IMR-90 (cell line): Measurements from ENCODE around the gene GALNT9. TPM values are rescaled to one million over a fixed set of nuclear protein-coding genes. Genes with fewer than 3 reads are reported as not detected.
A peak's percentile ranks its signal among the peaks of the same experiment; 100 is the strongest.

Experiments
- ATAC-seq: fragments of 200-7000 bp; cut with Tn5 transposase; 2 replicates; pipeline ENCODE4 v1.9.1; 2020; ENCODE audit warnings: low read depth, mild to moderate bottlenecking, moderate library complexity
- BruUV-seq: library from RNA; stranded (reverse); fragments of 400-500 nt; replicated peaks from 2 replicates; lab custom pipeline; 2021; lab: Mats Ljungman, UMichigan
- CTCF ChIA-PET: fragments of 300-600 bp; formaldehyde crosslinking; extraction: SDS; loops from one replicate; lab custom pipeline; 2021; ENCODE audit warnings: antibody characterized with exemption; lab: Yijun Ruan, JAX
- POLR2A ChIA-PET: fragments of 300-600 bp; sonication (Branson Sonifier 250); formaldehyde crosslinking; loops from one replicate; lab custom pipeline; 2022; ENCODE audit warnings: antibody characterized with exemption; ENCODE audit not compliant: unreplicated experiment; lab: Charles Lee
- DNase-seq: peaks from one replicate; pipeline ENCODE4 v3.0.0; 2013
- H2AFZ ChIP-seq: replicated peaks from 2 replicates; pipeline ENCODE3; 2013; ENCODE audit warnings: low read length, mild to moderate bottlenecking; ENCODE audit not compliant: poor library complexity
- H2AK5ac ChIP-seq: 2 replicates; pipeline ENCODE4 v1.6.1; 2013; ENCODE audit warnings: low read depth, low read length, inconsistent platforms
- H2AK9ac ChIP-seq: replicated peaks from 2 replicates; pipeline ENCODE3; 2013; ENCODE audit warnings: mild to moderate bottlenecking, low read depth, low read length, moderate library complexity; ENCODE audit not compliant: poor library complexity
- H2BK120ac ChIP-seq: 2 replicates; pipeline ENCODE4 v1.6.1; 2013; ENCODE audit warnings: low read depth, low read length, inconsistent platforms
- H2BK15ac ChIP-seq: 3 replicates; pipeline ENCODE4 v1.6.1; 2013; ENCODE audit warnings: low read depth, low read length, inconsistent platforms
- H2BK20ac ChIP-seq: 2 replicates; pipeline ENCODE4 v1.6.1; 2013; ENCODE audit warnings: low read depth, mild to moderate bottlenecking, inconsistent platforms, low read length, moderate library complexity
- H2BK5ac ChIP-seq: 2 replicates; pipeline ENCODE4 v1.6.1; 2013; ENCODE audit warnings: mild to moderate bottlenecking, low read depth, low read length, inconsistent platforms; ENCODE audit not compliant: poor library complexity, severe bottlenecking
- H3K14ac ChIP-seq: replicated peaks from 2 replicates; pipeline ENCODE4 v1.6.1; 2013; ENCODE audit warnings: low read depth, low read length, inconsistent platforms
- H3K18ac ChIP-seq: 2 replicates; pipeline ENCODE4 v1.6.1; 2013; ENCODE audit warnings: low read depth, low read length, control low read depth
- H3K23ac ChIP-seq: 2 replicates; pipeline ENCODE4 v1.6.1; 2013; ENCODE audit warnings: low read depth, low read length, inconsistent platforms
- H3K27ac ChIP-seq: 2 replicates; pipeline ENCODE4 v1.5.1; 2013; ENCODE audit warnings: mild to moderate bottlenecking, control low read depth, low read length; ENCODE audit not compliant: insufficient read depth
- H3K27me3 ChIP-seq: 2 replicates; pipeline ENCODE4 v1.6.1; 2013; ENCODE audit warnings: low read length; ENCODE audit not compliant: control insufficient read depth, insufficient read depth
- H3K36me3 ChIP-seq: 2 replicates; pipeline ENCODE4 v1.6.1; 2013; ENCODE audit warnings: low read length, mixed read lengths; ENCODE audit not compliant: control insufficient read depth, insufficient read depth
- H3K4ac ChIP-seq: 2 replicates; pipeline ENCODE4 v1.6.1; 2013; ENCODE audit warnings: low read depth, low read length, inconsistent platforms
- H3K4me1 ChIP-seq: 2 replicates; pipeline ENCODE4 v1.6.1; 2013; ENCODE audit warnings: low read length, mixed read lengths; ENCODE audit not compliant: control insufficient read depth, insufficient read depth
- H3K4me2 ChIP-seq: 2 replicates; pipeline ENCODE4 v1.6.1; 2013; ENCODE audit warnings: low read depth, mild to moderate bottlenecking, control low read depth, low read length, moderate library complexity
- H3K4me3 ChIP-seq: 2 replicates; pipeline ENCODE4 v1.5.1; 2013; ENCODE audit warnings: low read depth, mild to moderate bottlenecking, control low read depth, low read length, moderate library complexity; ENCODE audit not compliant: insufficient read depth
- H3K56ac ChIP-seq: 2 replicates; pipeline ENCODE4 v1.6.1; 2013; ENCODE audit warnings: low read length, inconsistent platforms; ENCODE audit not compliant: insufficient read depth; ENCODE audit errors: extremely low read depth
- H3K79me1 ChIP-seq, 2 experiments: 2 replicates each; pipeline ENCODE4 v1.6.1; 2013; ENCODE audit warnings: low read length in 2 of 2, inconsistent platforms in 1 of 2, low read depth in 1 of 2
- H3K9ac ChIP-seq: 2 replicates; pipeline ENCODE4 v1.6.1; 2013; ENCODE audit warnings: low read depth, low read length, control low read depth
- H3K9me1 ChIP-seq: 2 replicates; pipeline ENCODE4 v1.6.1; 2013; ENCODE audit warnings: low read length, inconsistent platforms; ENCODE audit not compliant: insufficient read depth
- H3K9me3 ChIP-seq: 2 replicates; pipeline ENCODE4 v1.6.1; 2013; ENCODE audit warnings: low read length; ENCODE audit not compliant: control insufficient read depth, insufficient read depth
- H4K20me1 ChIP-seq: 2 replicates; pipeline ENCODE4 v1.6.1; 2013; ENCODE audit warnings: low read length, inconsistent platforms; ENCODE audit not compliant: insufficient read depth
- H4K5ac ChIP-seq: 2 replicates; pipeline ENCODE4 v1.6.1; 2013; ENCODE audit warnings: mild to moderate bottlenecking, low read depth, low read length, control low read depth
- H4K8ac ChIP-seq, 2 experiments: 2 replicates each; pipeline ENCODE4 v1.6.1; 2013; ENCODE audit warnings: low read depth in 2 of 2, low read length in 2 of 2, control low read depth in 1 of 2, inconsistent platforms in 1 of 2
- H4K91ac ChIP-seq: 2 replicates; pipeline ENCODE4 v1.6.1; 2013; ENCODE audit warnings: low read depth, low read length, inconsistent platforms; ENCODE audit not compliant: insufficient read depth
- CTCF ChIP-seq: conservative IDR thresholded peaks from 2 replicates; pipeline ENCODE4 v1.5.1; 2012; ENCODE audit warnings: mild to moderate bottlenecking, low read depth, low read length, improper control_type of control experiment
- MXI1 ChIP-seq: IDR thresholded peaks from 2 replicates; pipeline ENCODE4 v1.6.1; 2012; ENCODE audit warnings: low read depth, mild to moderate bottlenecking, low read length, moderate library complexity, borderline replicate concordance
- POLR2A ChIP-seq: IDR thresholded peaks from 2 replicates; pipeline ENCODE4 v1.6.1; 2012; ENCODE audit warnings: mild to moderate bottlenecking, low read depth, low read length
- RAD21 ChIP-seq: IDR thresholded peaks from 2 replicates; pipeline ENCODE4 v1.6.1; 2012; ENCODE audit warnings: low read length, improper control_type of control experiment
- RFX5 ChIP-seq: IDR thresholded peaks from 2 replicates; pipeline ENCODE4 v1.8.0; 2012; ENCODE audit warnings: low read depth, mild to moderate bottlenecking, low read length, moderate library complexity
- WGBS, 2 experiments: methylation state at CpG; one replicate each; pipeline versions ENCODE4 v1.1.5 to v1.1.7; 2013; ENCODE audit warnings: missing lambda C conversion rate in 2 of 2; ENCODE audit not compliant: insufficient read length in 1 of 2; ENCODE audit errors: extremely low coverage in 2 of 2; 5-methylcytosine and 5-hydroxymethylcytosine counted together
- dilution Hi-C: fragments of 300-500 bp; cut with HindIII; formaldehyde crosslinking; loops from one replicate; pipeline ENCODE4 v1.14.3; 2018; ENCODE audit warnings: low sequenced_read_pairs; ENCODE audit not compliant: unreplicated experiment
- in situ Hi-C: fragments of 300-500 bp; cut with MboI; formaldehyde crosslinking; loops from 3 replicates; pipeline ENCODE4 v1.14.3; 2019; ENCODE audit warnings: low sequenced_read_pairs, inconsistent platforms, mixed read lengths
- intact Hi-C: fragments of 100-400 bp; cut with micrococcal nuclease; formaldehyde crosslinking; loops from 2 replicates; pipeline ENCODE4 v1.10.0; 2022
- polyA plus RNA-seq, 3 experiments: library from polyadenylated mRNA; depleted of rRNA; stranded (reverse); fragments of >200 nt; gene quantifications; 2 replicates each; pipeline ENCODE4 v1.2.3, GENCODE V29; 2012; ENCODE audit warnings: low replicate concordance in 1 of 3
- total RNA-seq: library from RNA; depleted of rRNA; stranded (reverse); fragments of >200 nt; gene quantifications from 2 replicates; pipeline ENCODE4 v1.2.3, GENCODE V29; 2012

Gene GALNT9
- total and polyA plus RNA-seq, 2 of the 4 experiments (the other 2 are of a cell fraction): under 0.01 to 0.12 TPM

GRCh38 chr12:132170637-132171292 is 158.6 kb downstream of the GALNT9 start:
- BruUV-seq: no TSS peak
- Histone ChIP-seq H3K18ac (no peak overlapping the region), H2BK5ac (no peak overlapping the region), H3K4ac (no peak overlapping the region), H3K4me3 (no peak overlapping the region), H2AK9ac (no peak overlapping the region), H4K8ac (no peak overlapping the region), H3K36me3 (no peaks in the 10 kb centered on the region), H3K27me3 (peaks cover 45% of the 10 kb centered on the region), H3K9me1 (no peaks in the 10 kb centered on the region; the same call in 1 of the 2 replicates), H3K4me1 (peaks cover 8% of the 10 kb centered on the region; the same call in 1 of the 2 replicates), H2AK5ac (no peak overlapping the region), H3K27ac (no peak overlapping the region), H3K14ac (no peak overlapping the region), H4K91ac (no peak overlapping the region), H3K23ac (no peak overlapping the region), H2AFZ (peak overlapping the region; percentile 4), H4K5ac (no peak overlapping the region), H2BK20ac (no peak overlapping the region), H3K79me1 (no peaks in the 10 kb centered on the region), H3K56ac (no peak overlapping the region), H4K20me1 (no peaks in the 10 kb centered on the region; the same call in 1 of the 2 replicates), H3K9me3 (no peaks in the 10 kb centered on the region), H2BK15ac (no peak overlapping the region), H3K9ac (no peak overlapping the region), H3K4me2 (no peak overlapping the region), H2BK120ac (no peak overlapping the region)
- DNase-seq (no peak), ATAC-seq (no peak)
- in situ Hi-C loops (no loop called here), dilution Hi-C loops (no loop called here), intact Hi-C loops (no loop called here)
- TF ChIP-seq POLR2A (no peak), RFX5 (no peak), MXI1 (no peak), CTCF (no peak), RAD21 (no peak)
- 65% methylated on average over 27 of the region's 33 CpGs; no CpG with 5 or more reads in 1 of the 2 experiments for WGBS, 2 experiments
- ChIA-PET CTCF (no interaction called here), POLR2A (no interaction called here)
